Common myeloid progenitor, CD34-positive (primary cell): ENCODE measurements around the gene TRIM31.
A peak's percentile ranks its signal among the peaks of the same experiment; 100 is the strongest.

ENCODE experiments used
- CTCF ChIA-PET: fragments of 350-600 bp; sonication (Branson Sonifier 250); formaldehyde crosslinking; loops from one replicate; lab custom pipeline; 2021; ENCODE audit warnings: antibody characterized with exemption; lab: Charles Lee
- POLR2A ChIA-PET: fragments of 350-600 bp; sonication (Branson Sonifier 250); formaldehyde crosslinking; loops from one replicate; lab custom pipeline; 2021; ENCODE audit warnings: antibody characterized with exemption; lab: Charles Lee
- DNase-seq, 3 donors: peaks; one replicate each; pipeline versions ENCODE4 v3.0.0 to v3.0.0-alpha.2; 2013
- H3K27ac ChIP-seq, 2 experiments: 1 replicate in 1 of 2; 2 replicates in 1 of 2; pipeline ENCODE4 v1.7.0; 2013; ENCODE audit warnings: inconsistent platforms in 2 of 2, low read length in 2 of 2, mild to moderate bottlenecking in 2 of 2, low read depth in 1 of 2, moderate library complexity in 1 of 2; ENCODE audit not compliant: severe bottlenecking in 2 of 2, insufficient read depth in 1 of 2, poor library complexity in 1 of 2
- H3K27me3 ChIP-seq, 5 experiments: replicated peaks in 2 of 5; 1 replicate in 3 of 5; 2 replicates in 2 of 5; pipeline versions ENCODE4 v1.6.1 to v1.7.0; 2013; ENCODE audit warnings: low read length in 4 of 5, mild to moderate bottlenecking in 2 of 5, moderate library complexity in 2 of 5, inconsistent platforms in 1 of 5; ENCODE audit not compliant: insufficient read depth in 5 of 5, control insufficient read depth in 4 of 5
- H3K36me3 ChIP-seq, 4 experiments: 1 replicate in 2 of 4; 2 replicates in 2 of 4; pipeline versions ENCODE4 v1.6.1 to v1.7.0; 2013; ENCODE audit warnings: low read length in 3 of 4, control low read depth in 1 of 4, mild to moderate bottlenecking in 1 of 4; ENCODE audit not compliant: control insufficient read depth in 4 of 4, insufficient read depth in 4 of 4
- H3K4me1 ChIP-seq, 4 experiments: 1 replicate in 3 of 4; 2 replicates in 1 of 4; pipeline versions ENCODE4 v1.6.1 to v1.7.1; 2013; ENCODE audit warnings: low read length in 3 of 4, mild to moderate bottlenecking in 3 of 4, control low read depth in 1 of 4, inconsistent platforms in 1 of 4, moderate library complexity in 1 of 4; ENCODE audit not compliant: control insufficient read depth in 4 of 4, insufficient read depth in 4 of 4; ENCODE audit errors: control extremely low read depth in 1 of 4
- H3K4me3 ChIP-seq, 7 experiments: 1 replicate in 4 of 7; 2 replicates in 3 of 7; pipeline versions ENCODE4 v1.5.1 to v1.7.0; 2013; ENCODE audit warnings: mild to moderate bottlenecking in 7 of 7, low read length in 6 of 7, moderate library complexity in 6 of 7, inconsistent platforms in 2 of 7, low read depth in 2 of 7, control low read depth in 1 of 7; ENCODE audit not compliant: insufficient read depth in 4 of 7, control insufficient read depth in 1 of 7; ENCODE audit errors: extremely low read depth in 1 of 7
- H3K9me3 ChIP-seq, 5 experiments: 1 replicate in 4 of 5; 2 replicates in 1 of 5; pipeline versions ENCODE4 v1.6.1 to v1.7.1; 2013; ENCODE audit warnings: low read length in 4 of 5, mild to moderate bottlenecking in 2 of 5, inconsistent platforms in 1 of 5, low read depth in 1 of 5, moderate library complexity in 1 of 5; ENCODE audit not compliant: control insufficient read depth in 4 of 5, insufficient read depth in 2 of 5; ENCODE audit errors: control extremely low read depth in 1 of 5
- WGBS: methylation state at CpG from one replicate; pipeline ENCODE4 v1.1.5; 2013; ENCODE audit not compliant: insufficient coverage; 5-methylcytosine and 5-hydroxymethylcytosine counted together

Gene TRIM31

DNA sequence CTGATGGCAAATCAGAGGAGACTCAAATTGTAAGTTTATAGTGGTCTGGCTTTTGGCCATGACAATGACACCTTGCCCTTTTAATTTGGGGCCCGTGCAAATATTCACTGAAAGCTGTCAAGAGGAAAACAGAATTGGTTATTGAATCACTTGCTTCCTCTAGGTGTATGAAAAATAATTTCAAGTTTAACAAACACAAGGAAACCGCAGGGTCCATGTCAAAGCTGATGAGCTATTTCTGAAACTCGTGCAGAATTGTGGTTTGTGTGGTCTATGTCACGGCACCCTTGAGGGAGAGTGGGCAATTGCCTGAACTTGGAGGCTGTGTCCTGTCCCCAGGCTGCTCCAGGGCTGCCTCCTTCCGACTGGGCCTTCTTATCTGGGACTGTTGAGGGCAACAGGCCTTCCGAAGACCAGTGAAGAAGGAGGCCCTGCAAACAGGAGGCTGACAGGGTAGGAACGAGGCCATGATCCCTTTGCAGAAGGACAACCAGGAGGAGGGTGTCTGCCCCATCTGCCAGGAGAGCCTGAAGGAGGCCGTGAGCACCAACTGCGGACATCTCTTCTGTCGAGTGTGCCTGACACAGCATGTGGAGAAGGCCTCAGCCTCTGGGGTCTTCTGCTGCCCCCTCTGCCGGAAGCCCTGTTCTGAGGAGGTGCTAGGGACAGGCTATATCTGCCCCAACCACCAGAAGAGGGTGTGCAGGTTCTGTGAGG, 23.8 kb upstream of the TRIM31 start:
- ChIA-PET POLR2A (no interaction called here), CTCF (interaction anchor here (2.0 to 8.2 kb wide), 2 partner anchors 31 to 32 kb away, joined by 8 to 108 read pairs; no protein-coding TSS in a partner anchor)
- Histone ChIP-seq H3K27ac (no peak overlapping the region), H3K4me1 (peaks cover 0 to 13% (median 5%) of the 10 kb centered on the region in 4 experiments), H3K27me3 (peaks cover 0 to 11% (median 6%) of the 10 kb centered on the region in 5 experiments), H3K4me3 (no peak overlapping the region), H3K9me3 (no peaks in the 10 kb centered on the region), H3K36me3 (no peaks in the 10 kb centered on the region)
- peak in 2 of 3 donors; percentile 23 to 29 for DNase-seq
- 56% methylated on average over 10 of the region's 11 CpGs for WGBS

DNA sequence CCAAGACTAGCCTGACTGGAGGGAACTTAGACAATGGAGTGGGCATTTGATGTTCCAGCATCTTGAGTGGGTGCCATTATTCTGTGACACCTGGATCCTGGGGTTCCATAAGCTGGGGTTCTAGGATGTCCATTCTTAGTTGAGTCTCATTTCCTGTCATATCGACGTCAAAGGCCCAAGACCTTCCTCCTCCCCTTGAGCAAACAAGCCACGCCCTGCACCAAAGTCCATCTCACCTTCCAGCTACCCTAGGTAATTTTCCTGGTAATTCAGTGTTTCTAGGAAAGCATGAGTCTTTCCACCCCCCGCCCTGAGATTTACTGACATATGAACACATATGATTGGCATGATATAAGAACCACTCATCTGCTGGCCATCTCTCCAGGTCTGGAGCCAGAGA, 22.9 kb upstream of the TRIM31 start, which contains the start of gene TRIM40:
Gene TRIM40 (plus strand): TSS at position 384 of the 400 bp plus-strand sequence. CDS start 897 bp downstream, outside the sequence.
- DNase-seq = no peak
- Histone ChIP-seq H3K9me3 (no peaks in the 10 kb centered on the region), H3K27me3 (peaks cover 0 to 15% (median 11%) of the 10 kb centered on the region in 5 experiments), H3K4me3 (no peak within 1 kb of the TSS), H3K36me3 (no peaks in the 10 kb centered on the region), H3K27ac (no peak within 1 kb of the TSS), H3K4me1 (peaks cover 0 to 14% (median 6%) of the 10 kb centered on the region in 4 experiments)
- CTCF ChIA-PET = interaction anchor here (0.9 to 8.2 kb wide), 4 partner anchors 16 to 62 kb away, joined by 3 to 108 read pairs (median 6); no protein-coding TSS in a partner anchor
- POLR2A ChIA-PET = no interaction called here
- WGBS = 67% methylated on average over 3 of the region's 4 CpGs

DNA sequence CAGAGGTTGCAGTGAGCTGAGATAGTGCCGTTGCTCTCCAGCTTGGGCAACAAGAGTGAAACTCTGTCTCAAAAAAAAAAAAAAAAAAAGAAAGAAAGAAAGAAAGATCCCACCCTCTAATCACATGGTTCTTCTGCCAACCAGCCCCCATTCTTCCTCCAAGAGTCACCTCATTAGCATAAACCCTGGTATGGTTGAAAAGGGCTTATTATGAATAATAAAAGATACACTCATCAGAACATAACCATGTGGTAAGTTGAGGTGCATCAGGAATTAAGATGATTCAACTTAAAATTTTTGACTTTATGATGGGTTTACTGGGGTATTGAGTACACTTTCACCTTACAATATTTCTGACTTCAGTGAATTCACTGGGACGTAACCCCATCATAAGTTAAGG, 22.3 kb upstream of the TRIM31 start:
- DNase-seq = no peak
- ChIA-PET POLR2A (no interaction called here), CTCF (interaction anchor here (0.9 to 8.2 kb wide), 5 partner anchors 12 to 62 kb away, joined by 3 to 108 read pairs (median 8); no protein-coding TSS in a partner anchor)
- no peak overlapping the region for H3K4me3 ChIP-seq
- peaks cover 0 to 18% (median 8%) of the 10 kb centered on the region in 4 experiments for H3K4me1 ChIP-seq
- no peaks in the 10 kb centered on the region for H3K9me3 ChIP-seq
- WGBS = no CpG with 5 or more reads among the region's 2 CpGs
- H3K36me3 ChIP-seq = no peaks in the 10 kb centered on the region
- peaks cover under 1 to 21% (median 17%) of the 10 kb centered on the region in 5 experiments for H3K27me3 ChIP-seq
- no peak overlapping the region for H3K27ac ChIP-seq

DNA sequence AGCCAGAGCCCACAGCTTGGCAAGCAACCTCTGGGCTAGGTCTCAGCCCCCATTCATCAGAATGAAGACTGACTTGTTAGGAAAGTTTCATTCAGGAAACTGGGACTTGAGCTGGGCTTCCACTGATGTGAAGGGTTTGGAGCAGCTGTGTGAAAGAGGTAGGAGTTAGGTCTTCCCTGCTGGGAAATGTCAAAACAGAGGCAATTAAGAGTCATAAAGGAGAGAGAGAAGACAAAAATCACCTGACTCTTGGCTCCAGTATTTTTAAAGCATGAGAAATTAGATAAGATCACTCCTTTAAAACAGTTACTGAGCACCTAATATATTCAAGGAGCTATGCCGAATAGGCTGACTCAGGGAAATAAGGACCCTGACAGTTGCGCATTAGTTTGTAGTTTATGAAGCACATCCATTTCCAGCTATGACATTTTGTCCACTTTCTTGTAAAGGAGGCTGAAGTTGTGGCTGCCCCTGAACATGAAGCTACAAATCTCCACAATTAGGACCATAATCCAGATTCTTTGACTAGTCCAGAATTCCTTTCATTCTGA, 19.1 kb upstream of the TRIM31 start:
- Histone ChIP-seq H3K36me3 (no peaks in the 10 kb centered on the region), H3K9me3 (no peaks in the 10 kb centered on the region), H3K4me1 (peaks cover 0 to 22% (median 10%) of the 10 kb centered on the region in 4 experiments), H3K27ac (no peak overlapping the region), H3K27me3 (peaks cover 15 to 53% (median 34%) of the 10 kb centered on the region in 5 experiments), H3K4me3 (no peak overlapping the region)
- WGBS = no CpG with 5 or more reads among the region's 2 CpGs
- ChIA-PET POLR2A (no interaction called here), CTCF (interaction anchor here (0.8 to 8.2 kb wide), 19 partner anchors 9 to 186 kb away, joined by 3 to 108 read pairs (median 6); partner anchors contain the start of gene TRIM31)
- no peak for DNase-seq

DNA sequence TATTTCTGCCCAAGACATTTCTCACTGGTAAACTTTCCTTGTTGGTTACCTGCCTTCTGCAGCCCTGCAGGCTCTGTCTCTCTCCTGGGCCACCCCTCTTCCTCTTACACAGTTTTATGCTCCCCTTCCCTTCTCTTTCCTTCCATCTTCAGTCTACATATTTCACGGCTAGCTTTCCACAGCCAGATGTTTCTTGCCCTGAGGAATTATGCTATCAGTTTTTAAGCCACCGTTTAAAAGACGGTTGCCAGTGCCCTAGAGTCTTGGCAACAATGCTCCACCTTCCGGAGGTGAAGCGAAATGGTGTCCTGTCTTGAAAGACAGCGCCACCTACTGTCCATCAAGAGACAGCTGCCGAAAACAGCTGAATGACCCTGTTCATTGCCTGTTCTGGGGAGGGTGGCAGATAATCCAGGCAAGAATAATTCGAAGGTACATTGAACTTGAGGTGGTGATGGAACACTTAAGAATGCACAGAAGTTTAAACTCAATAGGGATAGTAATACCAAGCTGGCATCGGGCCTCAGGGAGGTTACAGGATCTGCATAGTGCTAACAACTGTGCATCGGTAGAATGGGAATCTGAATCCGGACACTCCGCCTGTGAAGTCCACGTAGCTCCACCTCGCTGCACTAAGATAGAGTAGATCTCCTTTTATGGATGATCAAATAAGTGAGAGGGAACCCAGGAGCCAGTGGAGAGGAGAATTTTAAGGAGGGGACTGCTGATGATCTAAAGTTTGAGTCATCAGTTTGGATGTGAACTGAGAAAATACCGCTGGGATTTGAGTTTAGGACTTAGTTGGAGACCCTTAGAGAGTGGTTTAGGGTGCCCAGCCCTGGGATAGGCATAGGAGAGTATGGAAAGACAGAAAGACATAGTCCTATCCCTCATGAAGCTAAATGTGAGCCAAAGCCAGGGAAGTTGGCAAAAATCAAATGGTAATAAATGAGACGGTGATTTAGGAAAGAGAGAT, 18.3 kb upstream of the TRIM31 start:
- 37% methylated on average over 13 of the region's 16 CpGs for WGBS
- Histone ChIP-seq H3K27ac (no peak overlapping the region), H3K27me3 (peaks cover 15 to 60% (median 37%) of the 10 kb centered on the region in 5 experiments), H3K36me3 (no peaks in the 10 kb centered on the region), H3K4me1 (peaks cover 0 to 14% (median 5%) of the 10 kb centered on the region in 4 experiments), H3K9me3 (no peaks in the 10 kb centered on the region), H3K4me3 (peak overlapping the region in 1 of 7 experiments; percentile 14)
- POLR2A ChIA-PET = no interaction called here
- CTCF ChIA-PET = interaction anchor here (0.7 to 8.2 kb wide), 27 partner anchors 9 to 280 kb away, joined by 3 to 108 read pairs (median 5); partner anchors contain the start of gene TRIM31
- peak; percentile 87 to 92 (median 91) for DNase-seq

DNA sequence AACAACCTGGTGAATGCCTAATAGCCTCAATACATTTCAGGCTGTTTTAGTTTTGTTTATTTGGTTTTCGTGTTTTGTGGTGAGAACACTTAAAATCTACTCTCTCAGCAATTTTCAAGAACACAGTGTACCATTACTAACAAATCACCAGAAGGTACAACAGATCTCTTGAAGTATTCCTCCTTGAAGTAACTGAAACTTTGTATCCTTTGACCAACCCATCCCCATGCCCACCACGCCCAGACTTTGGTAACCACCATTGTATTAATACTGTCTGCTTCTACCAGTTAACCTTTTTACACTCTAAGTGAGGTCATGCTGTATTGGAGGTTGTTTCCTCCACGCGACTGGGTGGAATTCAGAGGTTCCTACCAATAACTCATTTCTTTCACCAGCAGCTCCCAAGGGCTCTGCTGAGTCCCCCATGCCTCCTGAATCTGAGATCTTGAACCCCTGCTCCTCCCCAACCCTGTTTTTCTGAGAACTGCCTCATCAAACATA, 17.3 kb upstream of the TRIM31 start:
- no peaks in the 10 kb centered on the region for H3K9me3 ChIP-seq
- WGBS = 92% methylated on average over 2 of the region's 4 CpGs
- DNase-seq = no peak
- POLR2A ChIA-PET = interaction anchor here (0.6 kb wide), 1 partner anchor 269 kb away, joined by 3 read pairs; no protein-coding TSS in a partner anchor
- CTCF ChIA-PET = interaction anchor here (1.0 to 8.2 kb wide), 13 partner anchors 11 to 279 kb away, joined by 3 to 108 read pairs (median 6); partner anchors contain the start of gene TRIM31
- H3K27ac ChIP-seq = no peak overlapping the region
- no peak overlapping the region for H3K4me3 ChIP-seq
- H3K36me3 ChIP-seq = no peaks in the 10 kb centered on the region
- H3K4me1 ChIP-seq = peaks cover 0 to 12% (median 5%) of the 10 kb centered on the region in 4 experiments
- H3K27me3 ChIP-seq = peaks cover 15 to 68% (median 34%) of the 10 kb centered on the region in 5 experiments
